ENCODE results near the gene FARS2.

GRCh38 chr6:5677219-5678000 lies 416.1 kb downstream of the FARS2 start:
- TF ChIP-seq CTCF (IDR thresholded peaks at IDR 0.05) (no peak), POLR2A (IDR thresholded peaks at IDR 0.05) (no peak)

Data from esophagus squamous epithelium (tissue), 4 donors.